NCI-H2081 treated with DMSO at 0.1 percent for 48 hours (cell line): ENCODE data around the gene POLR2L.

Experiments used
- DNase-seq: peaks from one replicate; lab custom pipeline; 2025; lab: John Stamatoyannopoulos, UW

The POLR2L gene

DNA sequence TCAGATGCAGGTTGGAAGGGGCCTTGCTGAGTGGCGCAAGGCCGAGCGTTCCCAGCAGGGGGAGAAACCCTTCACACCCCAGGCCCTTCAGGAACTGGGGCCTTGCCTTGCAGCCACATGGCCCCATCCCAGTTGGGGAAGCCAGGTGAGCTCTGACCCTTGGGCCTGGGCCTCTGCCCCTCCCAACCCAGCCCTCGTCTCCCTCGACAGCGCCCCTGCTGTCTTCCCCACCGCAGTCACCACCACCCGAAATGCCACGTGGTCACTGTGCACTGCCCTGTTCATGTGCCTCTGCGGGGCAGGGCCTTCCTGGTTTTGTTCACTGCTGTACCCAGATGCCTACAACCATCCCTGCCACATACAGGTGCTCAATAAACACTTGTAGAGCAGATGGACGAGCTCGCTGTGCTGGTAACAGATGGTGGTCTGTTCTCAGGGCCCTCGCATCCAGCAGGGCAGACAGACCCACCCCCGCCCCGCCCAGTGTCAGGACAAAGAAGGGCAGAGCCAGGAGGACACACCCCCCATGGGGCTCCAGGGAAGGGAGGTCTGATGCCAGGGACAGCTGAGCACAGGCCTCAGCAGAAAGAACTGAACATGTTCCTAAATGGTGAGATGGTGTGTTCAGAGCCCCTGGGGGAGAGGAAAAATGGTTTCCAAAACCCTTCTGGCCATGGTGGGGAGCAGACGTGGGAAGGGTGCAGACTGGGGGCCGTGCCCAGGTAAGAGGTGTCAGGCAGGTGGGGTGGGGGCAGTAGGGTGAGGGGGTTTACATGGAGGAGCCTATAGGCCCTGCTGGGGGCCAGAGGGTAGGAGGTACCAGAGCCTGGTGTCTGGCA is 3.7 kb downstream of the POLR2L start:
- no peak for DNase-seq

DNA sequence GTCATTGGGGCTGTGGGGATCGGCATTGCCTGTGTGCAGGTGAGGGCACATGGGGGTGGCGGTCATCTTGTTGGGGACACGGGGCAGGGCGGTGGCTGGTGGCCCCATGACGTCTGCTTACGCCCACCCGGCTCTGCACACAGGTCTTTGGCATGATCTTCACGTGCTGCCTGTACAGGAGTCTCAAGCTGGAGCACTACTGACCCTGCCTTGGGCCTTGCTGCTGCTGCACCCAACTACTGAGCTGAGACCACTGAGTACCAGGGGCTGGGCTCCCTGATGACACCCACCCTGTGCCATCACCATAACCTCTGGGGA is 4.4 kb downstream of the POLR2L start:
- DNase-seq = no peak

DNA sequence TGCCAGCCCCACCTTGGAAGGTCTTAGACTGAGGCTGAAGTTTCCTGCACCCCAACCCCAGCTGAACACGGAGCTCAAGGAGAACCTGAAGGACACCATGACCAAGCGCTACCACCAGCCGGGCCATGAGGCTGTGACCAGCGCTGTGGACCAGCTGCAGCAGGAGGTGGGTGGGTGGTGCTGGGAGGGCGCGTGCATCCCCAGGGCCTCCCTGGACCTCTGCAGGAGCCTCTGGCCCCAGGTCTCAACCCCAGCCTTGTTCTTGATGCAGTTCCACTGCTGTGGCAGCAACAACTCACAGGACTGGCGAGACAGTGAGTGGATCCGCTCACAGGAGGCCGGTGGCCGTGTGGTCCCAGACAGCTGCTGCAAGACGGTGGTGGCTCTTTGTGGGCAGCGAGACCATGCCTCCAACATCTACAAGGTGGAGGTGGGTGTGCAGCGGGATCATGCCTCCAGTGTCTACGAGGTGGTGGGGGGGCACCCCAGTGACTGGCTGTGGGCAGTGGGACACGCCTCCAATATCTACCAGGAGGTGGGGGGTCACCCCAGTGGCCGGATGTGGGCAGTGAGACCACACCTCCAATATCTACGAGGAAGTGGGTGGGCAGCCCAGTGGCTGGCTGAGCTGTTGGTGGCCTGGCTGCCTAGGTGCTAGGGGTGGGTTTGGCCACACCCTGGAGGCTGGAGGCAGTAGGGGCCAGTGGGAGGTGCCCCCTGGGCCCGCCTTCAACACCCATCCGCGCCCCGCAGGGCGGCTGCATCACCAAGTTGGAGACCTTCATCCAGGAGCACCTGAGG is 4.9 kb downstream of the POLR2L start:
- DNase-seq = no peak

DNA sequence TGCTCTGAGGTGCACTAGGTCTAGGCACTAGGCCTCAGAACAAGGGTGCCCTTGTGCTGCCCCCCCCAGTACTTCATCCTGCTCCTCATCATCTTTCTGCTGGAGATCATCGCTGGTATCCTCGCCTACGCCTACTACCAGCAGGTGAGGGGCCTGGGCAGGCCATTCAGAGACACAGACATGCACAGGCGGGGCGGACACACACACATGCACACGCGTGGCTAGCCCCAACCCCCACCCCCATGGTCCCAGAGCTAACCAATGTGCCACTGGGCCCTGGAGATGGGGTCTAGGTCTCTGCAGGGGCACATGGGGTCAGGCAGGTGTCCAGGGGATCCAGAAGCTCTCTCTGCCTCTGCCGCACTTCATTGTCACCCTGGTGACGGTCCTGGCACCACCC is 5.6 kb downstream of the POLR2L start:
- DNase-seq = no peak

DNA sequence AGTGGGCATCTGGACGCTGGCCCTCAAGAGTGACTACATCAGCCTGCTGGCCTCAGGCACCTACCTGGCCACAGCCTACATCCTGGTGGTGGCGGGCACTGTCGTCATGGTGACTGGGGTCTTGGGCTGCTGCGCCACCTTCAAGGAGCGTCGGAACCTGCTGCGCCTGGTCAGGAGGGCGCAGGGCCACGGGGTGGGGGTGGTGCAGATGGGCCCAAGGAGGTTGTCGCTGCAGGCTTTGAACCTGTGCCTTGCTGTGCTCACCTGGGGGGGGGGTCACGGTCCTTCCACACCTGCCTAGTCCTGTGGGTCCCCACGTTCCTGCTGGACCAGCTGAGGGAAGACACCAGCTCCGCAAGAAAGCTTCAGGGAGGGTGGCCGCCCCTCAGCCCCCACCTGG is 6.1 kb downstream of the POLR2L start:
- no peak for DNase-seq

DNA sequence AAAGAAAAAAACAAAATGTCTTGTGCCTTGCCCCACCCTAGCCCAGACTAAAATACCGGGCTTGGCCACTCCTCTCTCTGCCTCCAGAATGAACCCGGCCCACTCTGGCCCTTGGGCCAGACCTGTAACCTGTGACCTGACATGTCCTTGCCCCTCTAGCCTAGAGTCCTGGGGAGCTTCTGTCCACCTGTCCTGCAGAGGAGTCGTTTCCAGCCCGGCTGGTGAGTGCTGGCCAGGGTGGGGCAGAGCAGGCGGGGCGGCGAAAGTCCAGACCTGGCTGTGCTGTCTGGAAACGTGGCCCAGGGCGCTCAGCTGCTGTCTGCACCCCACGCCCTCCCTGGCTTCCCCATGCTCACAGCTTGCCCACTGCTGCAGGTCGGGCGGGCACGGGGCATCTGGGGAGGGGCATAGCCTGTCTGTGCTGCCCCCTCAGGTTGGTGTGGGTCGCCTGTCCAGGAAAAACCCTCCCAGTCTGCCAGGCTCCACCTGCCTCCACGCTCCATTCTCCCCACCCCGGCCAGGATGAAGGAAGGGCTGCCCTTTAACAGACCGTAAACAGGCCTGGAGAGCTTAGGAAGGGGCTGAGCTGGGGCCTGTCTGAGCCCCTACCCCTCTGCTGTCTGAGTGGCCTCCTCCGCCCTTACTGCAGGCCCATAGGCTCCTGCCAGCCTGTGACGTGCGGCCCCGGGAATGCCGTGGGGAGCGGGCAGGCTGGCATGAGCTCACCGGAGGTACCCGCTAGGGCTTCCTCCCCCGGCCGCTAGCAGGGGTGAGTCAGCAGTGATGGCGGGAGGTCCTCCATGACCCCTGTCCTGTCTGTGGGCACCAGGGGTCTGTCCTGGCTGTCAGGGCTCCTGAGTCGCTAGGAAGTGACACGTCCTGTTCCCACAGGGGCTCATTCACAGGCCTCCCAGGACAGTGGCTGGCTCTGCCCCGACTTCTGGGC is 7.7 kb downstream of the POLR2L start:
- no peak for DNase-seq

DNA sequence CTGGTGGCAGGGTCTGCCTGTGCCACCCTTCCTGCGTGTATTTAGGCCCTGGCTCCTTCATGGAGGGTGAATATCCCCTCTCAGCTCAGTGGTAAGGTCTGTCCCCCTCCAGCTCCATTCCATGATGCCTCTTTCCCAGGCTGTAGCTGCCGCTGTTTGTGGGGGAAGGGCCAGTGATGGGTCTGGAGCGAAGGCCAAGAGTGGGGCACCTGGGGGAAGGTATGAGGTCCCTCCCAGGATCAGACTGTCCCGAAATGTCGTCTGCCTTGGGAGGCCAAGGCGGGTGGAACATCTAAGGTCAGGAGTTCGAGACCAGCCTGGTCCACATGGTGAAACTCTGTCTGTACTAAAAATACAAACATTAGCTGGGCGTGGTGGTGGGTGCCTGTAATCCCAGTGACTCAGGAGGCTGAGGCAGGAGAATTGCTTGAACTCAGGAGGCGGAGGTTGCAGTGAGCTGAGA is 8.4 kb downstream of the POLR2L start:
- DNase-seq = no peak

DNA sequence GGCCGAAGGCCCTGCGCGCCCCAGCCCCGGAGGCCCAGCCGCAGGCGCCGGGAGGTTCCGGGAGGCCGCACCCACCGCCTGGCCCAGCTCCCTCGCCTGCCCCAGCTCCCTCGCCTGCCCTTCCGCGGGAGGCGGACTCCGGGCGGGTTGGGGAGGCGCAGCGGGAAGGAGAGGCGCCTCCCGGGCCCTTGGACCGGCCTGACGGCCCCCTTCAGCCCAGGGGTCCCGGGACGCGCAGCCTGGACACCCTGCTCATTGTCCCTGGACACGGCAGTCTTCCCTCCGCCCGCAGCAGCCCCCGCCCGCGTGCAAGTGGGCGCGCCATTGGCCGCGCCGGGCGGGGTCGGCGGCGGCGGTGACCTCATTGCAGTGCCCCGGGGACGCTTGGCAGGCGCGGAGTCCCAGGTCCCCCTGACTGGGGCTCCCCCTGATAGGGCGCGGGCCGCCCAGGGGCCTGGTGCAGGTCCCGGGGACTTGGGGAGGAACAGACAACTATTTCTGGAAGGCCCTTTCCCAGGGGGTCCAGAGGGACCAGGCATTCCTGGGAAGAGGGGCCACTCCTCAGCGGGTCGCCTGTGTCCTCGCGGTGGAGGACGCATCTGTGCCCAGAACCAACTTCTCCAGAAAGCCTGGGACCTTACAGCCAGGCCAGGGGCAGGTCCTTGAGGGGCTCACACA is 9.1 kb downstream of the POLR2L start:
- no peak for DNase-seq

DNA sequence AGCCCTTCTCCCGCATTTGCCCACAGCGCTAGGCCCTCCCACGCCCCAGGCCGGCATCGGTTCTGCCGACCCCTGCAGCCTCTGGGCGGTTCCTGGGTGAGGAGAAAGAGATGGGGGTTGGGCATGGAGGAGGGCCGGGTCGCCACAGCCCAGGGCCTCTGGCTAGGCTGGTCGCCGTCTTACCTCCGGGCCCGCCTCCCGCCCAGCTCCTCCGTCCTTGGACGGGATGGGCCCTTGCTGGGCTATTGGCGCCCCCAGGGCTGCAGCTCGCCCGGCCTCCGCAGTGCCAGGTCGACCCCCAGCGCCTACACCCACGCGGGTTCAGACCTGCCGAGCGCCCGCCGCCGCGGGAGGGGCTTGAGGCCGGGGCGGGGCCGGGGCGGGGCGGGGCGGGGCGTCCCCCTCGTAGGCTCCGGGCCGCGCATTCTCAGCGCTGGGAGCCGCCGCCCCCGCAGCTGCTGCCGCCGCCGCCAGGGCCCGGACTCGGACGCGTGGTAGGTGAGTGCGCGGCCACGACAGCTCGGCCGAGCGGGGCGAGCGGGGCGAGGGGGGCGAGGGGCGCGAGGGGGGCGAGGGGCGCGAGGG is 9.7 kb downstream of the POLR2L start, which contains the start of gene CD151:
Gene CD151, plus strand, starts transcription at position 424 of the 585 bp plus-strand sequence. CDS start 3,118 bp downstream, outside the sequence.
- no peak for DNase-seq

DNA sequence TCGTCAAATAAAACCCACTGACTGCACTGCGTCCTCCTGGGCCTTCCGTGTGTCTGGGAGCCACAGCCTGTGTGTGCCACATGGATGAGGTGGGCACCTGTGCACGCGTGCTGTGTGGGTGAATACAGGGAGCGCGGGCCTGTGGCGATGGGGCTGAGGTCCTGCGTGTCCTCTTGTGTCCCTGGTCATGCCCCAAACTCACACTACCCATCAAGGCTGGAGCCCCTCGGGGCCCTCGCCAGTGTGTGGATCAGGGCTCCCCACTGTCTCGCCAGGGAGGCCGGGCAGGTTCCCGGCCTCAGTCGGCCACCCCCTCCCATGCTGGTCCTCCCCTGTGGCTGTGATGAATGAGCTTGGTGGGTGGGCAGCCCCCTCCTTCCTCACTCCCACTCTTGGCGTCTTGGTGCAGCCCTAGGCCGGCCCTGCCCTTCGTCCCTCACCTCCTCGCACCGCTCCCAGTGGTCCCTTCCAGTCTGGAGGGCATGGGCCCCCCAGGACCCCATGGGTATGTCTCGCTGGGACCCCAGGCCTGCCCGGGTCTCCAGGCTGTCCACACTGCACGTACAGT is 10.3 kb downstream of the POLR2L start:
- DNase-seq = no peak

DNA sequence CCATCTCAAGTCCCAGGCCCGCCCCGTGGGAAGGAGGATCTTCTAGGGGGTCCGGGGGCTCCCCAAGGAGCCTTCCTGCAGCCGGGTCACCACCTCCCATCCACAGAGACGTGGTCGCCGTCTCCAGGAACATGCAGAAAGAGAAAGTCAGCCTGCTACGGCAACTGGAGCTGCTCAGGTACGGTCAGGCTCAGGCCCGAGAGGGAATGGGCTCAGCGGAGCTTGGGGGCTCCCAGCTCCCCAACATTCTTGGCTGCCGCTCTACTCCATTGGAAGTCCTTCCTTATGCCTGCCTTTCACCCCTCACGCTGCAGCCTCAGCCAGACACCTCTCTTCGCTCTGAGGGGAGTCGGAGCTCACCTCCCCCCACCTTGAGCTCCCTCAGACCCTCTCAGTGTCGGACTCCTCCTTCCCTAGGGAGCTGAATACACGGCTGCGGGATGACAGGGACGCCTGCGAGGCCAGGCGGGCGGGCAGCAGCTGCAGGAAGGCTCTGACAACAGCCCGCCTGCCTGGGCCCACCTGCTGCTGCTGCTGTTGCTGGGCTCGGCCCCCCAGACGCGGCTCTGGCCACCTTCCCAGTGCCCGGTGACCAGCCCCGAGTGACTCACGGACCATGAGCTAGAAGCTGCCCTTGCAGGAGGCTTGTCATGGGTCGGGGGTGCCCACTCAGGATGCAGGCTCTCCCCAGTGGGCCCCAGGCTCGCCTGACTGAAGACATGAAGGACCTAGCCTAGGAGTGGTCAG is 11.0 kb downstream of the POLR2L start:
- no peak for DNase-seq

DNA sequence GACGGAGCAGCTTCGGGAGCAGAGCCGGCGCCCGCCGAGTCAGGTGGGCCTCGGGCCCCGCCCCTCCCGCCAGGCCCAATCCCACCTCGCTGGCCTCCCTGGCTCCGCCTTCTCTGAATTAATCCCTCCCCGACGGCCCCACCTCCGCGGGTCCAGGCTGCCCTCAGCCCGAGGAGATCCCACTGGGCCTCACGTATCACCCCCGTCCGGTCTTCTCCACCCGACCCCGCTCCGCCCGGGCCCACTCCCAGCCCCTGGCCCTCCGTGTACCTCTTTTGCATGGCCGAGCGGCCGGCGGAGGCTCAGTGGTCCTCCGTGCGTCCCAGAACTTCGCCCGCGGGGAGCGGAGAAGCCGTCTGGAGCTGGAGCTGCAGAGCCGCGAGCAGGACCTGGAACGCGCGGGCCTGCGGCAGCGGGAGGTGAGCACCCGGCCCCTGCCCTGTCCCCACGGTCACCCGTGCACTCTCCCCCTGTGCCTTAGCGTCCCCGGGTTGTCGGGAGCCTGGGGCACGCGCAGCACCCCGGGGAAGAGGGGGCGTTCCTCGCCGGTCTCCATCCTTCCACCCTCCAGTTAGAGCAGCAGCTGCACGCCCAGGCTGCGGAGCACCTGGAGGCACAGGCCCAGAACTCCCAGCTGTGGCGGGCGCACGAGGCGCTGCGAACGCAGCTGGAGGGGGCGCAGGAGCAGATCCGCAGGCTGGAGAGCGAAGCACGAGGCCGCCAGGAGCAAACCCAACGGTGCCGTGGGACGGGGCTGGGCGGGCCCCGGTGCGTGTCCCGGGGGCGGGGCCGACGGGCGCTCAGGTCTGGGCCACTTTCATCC is 11.8 kb downstream of the POLR2L start:
- DNase-seq = no peak

DNA sequence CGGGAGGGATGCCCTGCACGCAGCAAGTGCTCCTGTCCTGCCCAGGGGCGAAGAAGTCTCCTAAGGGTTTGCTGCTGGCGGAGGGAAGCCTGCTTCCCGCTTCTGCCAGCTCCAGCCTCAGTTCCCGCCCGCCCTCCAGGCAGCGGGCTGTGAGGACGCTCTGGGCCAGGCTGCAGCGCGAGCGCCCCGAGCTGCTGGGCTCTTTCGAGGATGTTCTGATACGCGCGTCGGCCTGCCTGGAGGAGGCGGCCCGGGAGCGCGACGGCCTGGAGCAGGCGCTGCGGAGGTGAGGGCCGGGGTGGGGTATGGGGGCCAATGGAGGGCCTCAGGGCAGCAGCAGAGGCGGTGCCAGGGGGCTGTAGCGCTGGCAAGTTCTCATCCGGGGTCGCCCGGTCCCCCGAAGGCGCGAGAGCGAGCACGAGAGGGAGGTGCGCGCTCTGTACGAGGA is 12.5 kb downstream of the POLR2L start:
- no peak for DNase-seq

DNA sequence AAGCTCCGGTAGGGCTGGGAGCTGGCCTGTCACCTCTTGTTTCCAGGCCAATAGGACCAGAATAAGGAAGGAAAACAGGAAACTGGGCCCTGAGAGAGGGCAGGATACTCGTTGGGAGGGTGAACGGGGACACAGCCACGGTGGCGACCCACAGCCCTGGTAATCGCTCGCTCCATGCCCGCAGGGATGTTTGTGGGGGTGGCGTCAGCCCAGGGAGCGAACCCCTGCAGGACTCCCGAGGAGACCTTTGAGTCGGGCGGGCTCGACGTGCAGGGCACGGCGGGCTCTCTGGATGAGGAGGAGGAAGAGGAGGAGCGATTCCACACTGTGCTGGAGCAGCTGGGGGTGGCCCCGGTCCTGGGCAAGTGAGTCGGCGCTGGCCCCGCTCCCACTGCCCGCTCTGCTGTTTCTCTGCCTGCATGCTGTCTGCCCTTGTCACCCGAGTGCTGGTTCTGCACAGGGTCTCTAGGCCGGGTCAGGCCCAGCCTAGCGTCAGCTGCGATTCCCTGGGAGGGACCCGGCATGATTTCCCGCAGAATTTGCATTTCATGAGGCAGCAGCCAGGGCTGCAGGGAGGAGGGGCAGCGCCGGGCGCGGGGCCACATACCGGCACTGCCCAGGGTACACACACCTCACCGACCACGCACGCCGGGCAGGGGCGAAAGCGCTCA is 13.0 kb downstream of the POLR2L start:
- no peak for DNase-seq

DNA sequence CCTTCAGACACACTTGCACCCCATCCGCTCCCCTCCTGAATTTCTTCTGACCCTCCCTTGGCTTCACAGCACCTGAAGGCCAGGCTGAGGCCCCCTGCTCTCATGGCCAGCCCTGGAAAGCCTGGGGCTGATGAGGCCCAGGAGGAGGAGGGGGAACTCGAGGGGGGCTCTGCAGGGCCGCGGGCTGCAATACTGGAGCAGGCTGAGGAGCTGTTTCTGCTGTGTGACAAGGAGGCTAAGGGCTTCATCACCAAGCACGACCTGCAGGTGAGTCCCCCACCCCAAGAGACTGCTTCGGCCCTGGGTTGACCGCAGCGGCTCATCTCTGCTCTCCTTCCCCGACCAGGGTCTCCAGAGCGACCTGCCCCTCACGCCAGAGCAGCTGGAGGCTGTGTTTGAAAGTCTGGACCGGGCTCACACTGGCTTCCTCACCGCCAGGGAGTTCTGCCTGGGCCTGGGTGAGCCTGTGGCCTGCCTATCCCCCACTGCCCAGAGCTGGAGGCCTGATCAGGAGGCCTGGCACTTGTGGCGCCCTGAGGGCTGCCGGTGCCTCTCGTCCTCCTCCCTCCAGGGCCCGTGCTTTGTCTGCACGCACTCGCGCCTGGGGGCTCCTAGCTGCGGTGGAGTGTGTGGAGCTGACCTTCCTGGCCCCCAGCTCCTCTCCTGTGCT is 13.7 kb downstream of the POLR2L start:
- no peak for DNase-seq

DNA sequence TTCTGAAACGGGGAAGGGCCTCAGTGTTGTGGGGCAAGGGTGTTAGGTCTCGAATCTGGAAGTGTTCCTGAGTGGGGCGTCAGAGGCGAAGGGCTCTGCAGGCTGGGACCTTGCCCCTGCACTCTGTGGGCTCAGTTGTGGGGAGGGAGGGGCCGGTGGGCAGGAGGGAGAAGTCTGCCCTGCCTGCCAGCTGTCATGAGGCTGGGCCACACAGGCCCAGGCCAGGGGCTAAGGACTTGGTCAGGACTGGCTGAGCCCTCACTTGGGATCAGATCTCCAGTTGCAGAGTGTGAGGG is 14.5 kb downstream of the POLR2L start, which contains the start of gene CRACR2B:
Gene CRACR2B, plus strand, starts transcription at position 23 of the 296 bp plus-strand sequence. CDS start 689 bp downstream, outside the sequence.
- no peak for DNase-seq

DNA sequence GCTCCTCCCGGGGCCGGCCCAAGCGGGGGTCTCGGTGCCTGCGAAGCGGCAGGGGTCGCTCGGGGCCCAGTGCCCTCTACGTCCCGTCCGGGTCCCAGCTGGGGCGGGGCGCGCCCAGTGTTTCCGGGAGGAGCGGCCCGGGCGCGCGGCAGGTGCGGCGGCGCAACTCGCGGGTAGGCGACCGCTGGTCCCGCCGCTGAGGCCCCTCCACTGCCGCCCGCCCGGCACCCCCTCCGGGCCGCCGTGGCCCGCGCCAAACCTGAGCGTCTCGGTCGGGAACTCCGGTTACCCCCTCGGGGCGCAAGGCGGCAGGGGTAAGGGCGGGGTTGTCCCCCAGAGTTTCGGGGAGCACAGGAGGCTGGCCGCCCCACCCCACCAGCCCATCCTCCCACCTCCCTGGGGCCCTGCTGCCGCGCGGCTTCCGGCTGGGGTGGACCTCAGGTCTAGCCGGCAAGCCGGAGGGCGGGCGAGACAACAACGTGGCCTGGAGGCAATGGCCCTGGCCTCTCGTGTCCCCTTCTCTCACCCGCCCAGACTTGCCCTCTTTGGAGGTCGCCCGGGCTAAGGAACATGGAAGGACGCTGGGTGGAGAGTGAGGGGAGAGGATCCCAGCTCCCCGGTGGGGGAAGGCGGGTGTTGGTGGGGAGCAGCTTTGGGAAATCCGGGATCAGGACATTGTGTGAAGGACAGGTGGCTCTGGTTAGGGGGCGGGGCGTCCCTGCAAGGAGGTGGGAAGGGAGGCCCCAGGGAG is 15.0 kb downstream of the POLR2L start:
- DNase-seq = no peak
